Measurements from ENCODE around the gene CDH13. TPM values are rescaled to one million over a fixed set of nuclear protein-coding genes. Genes with fewer than 3 reads are reported as not detected.

The CDH13 gene
- total RNA-seq, 1 experiment from 2014 or later: 2.1 TPM

GRCh38 chr16:83813823-83814658 lies 1187.3 kb downstream of the CDH13 start:
- peak; percentile 40 for DNase-seq (ENCODE audit: low spot score)

GRCh38 chr16:83814659-83814985 lies 1187.9 kb downstream of the CDH13 start:
- CTCF ChIA-PET: no interaction called here
- no TSS peak for BruUV-seq (replicated peaks)

More at GRCh38 chr16:83813823-83814658, 1187.3 kb downstream of the CDH13 start:
- no TSS peak for BruUV-seq (replicated peaks)
- H3K36me3 ChIP-seq (ENCODE audit: insufficient read depth, low read length, poor library complexity, severe bottlenecking): peaks cover 18% of the 10 kb centered on the region
- intact Hi-C loops (cut with micrococcal nuclease; ENCODE audit: unreplicated experiment): no loop called here
- TF ChIP-seq, protein P1, sequence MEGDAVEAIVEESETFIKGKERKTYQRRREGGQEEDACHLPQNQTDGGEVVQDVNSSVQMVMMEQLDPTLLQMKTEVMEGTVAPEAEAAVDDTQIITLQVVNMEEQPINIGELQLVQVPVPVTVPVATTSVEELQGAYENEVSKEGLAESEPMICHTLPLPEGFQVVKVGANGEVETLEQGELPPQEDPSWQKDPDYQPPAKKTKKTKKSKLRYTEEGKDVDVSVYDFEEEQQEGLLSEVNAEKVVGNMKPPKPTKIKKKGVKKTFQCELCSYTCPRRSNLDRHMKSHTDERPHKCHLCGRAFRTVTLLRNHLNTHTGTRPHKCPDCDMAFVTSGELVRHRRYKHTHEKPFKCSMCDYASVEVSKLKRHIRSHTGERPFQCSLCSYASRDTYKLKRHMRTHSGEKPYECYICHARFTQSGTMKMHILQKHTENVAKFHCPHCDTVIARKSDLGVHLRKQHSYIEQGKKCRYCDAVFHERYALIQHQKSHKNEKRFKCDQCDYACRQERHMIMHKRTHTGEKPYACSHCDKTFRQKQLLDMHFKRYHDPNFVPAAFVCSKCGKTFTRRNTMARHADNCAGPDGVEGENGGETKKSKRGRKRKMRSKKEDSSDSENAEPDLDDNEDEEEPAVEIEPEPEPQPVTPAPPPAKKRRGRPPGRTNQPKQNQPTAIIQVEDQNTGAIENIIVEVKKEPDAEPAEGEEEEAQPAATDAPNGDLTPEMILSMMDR (conservative IDR thresholded peaks at IDR 0.05; ENCODE audit: low read depth, low read length): no peak
- no peak for TF ChIP-seq EZH2 (IDR thresholded peaks at IDR 0.05; ENCODE audit: borderline replicate concordance, low read depth, low read length, poor library complexity, severe bottlenecking)
- H3K4me3 ChIP-seq (ENCODE audit: low read depth, low read length, poor library complexity, severe bottlenecking): no peak overlapping the region
- ChIA-PET CTCF (no interaction called here), POLR2A (ENCODE audit: low non-redundant PET) (no interaction called here)
- no peaks in the 10 kb centered on the region for H3K9me3 ChIP-seq (ENCODE audit: low read depth, low read length, poor library complexity, severe bottlenecking)
- no peaks in the 10 kb centered on the region for H3K27me3 ChIP-seq (replicated peaks; ENCODE audit: insufficient read depth, low read depth, low read length, poor library complexity)
- H3K4me1 ChIP-seq (ENCODE audit: insufficient read depth, low read length, poor library complexity, severe bottlenecking): peaks cover 12% of the 10 kb centered on the region
- no peak overlapping the region for H3K27ac ChIP-seq (ENCODE audit: low read depth, low read length, poor library complexity, severe bottlenecking)

DNA sequence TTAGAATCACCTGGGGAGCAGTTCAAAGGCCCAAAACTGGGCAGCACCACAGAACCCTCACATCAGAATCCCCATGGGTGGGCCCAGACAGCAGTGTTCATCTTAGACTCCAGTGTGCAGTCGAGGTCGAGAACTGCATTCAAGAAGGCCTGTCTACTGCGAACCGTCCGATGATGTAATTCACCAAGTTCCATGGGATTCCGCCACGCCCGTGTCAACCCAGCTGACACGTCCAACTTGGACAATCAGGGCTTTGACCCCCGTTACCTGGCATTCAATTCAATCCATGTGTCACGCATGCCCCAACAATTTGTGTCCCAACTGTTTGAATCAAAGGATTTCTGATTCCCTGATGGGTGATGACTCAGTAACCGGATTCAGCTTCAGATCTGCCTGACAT lies 1190.3 kb downstream of the CDH13 start:
- no TSS peak for BruUV-seq (replicated peaks)
- Histone ChIP-seq H3K36me3 (ENCODE audit: insufficient read depth, low read length, poor library complexity, severe bottlenecking) (peaks cover 3% of the 10 kb centered on the region), H3K27me3 (replicated peaks; ENCODE audit: insufficient read depth, low read depth, low read length, poor library complexity) (no peaks in the 10 kb centered on the region), H3K4me3 (ENCODE audit: low read depth, low read length, poor library complexity, severe bottlenecking) (no peak overlapping the region), H3K4me1 (ENCODE audit: insufficient read depth, low read length, poor library complexity, severe bottlenecking) (peaks cover 10% of the 10 kb centered on the region), H3K27ac (ENCODE audit: low read depth, low read length, poor library complexity, severe bottlenecking) (no peak overlapping the region), H3K9me3 (ENCODE audit: low read depth, low read length, poor library complexity, severe bottlenecking) (no peaks in the 10 kb centered on the region)
- no peak for DNase-seq (ENCODE audit: low spot score)
- intact Hi-C loops (cut with micrococcal nuclease; ENCODE audit: unreplicated experiment): no loop called here
- TF ChIP-seq, protein P1 (conservative IDR thresholded peaks at IDR 0.05; ENCODE audit: low read depth, low read length): no peak
- TF ChIP-seq EZH2 (IDR thresholded peaks at IDR 0.05; ENCODE audit: borderline replicate concordance, low read depth, low read length, poor library complexity, severe bottlenecking): no peak
- ChIA-PET POLR2A (ENCODE audit: low non-redundant PET) (no interaction called here), CTCF (no interaction called here)

More at GRCh38 chr16:83814659-83814985, 1187.9 kb downstream of the CDH13 start:
- POLR2A ChIA-PET (ENCODE audit: low non-redundant PET): no interaction called here
- H3K9me3 ChIP-seq (ENCODE audit: low read depth, low read length, poor library complexity, severe bottlenecking): no peaks in the 10 kb centered on the region
- no peak overlapping the region for H3K27ac ChIP-seq (ENCODE audit: low read depth, low read length, poor library complexity, severe bottlenecking)
- H3K36me3 ChIP-seq (ENCODE audit: insufficient read depth, low read length, poor library complexity, severe bottlenecking): peaks cover 16% of the 10 kb centered on the region
- no peak for TF ChIP-seq EZH2 (IDR thresholded peaks at IDR 0.05; ENCODE audit: borderline replicate concordance, low read depth, low read length, poor library complexity, severe bottlenecking)
- TF ChIP-seq, protein P1 (conservative IDR thresholded peaks at IDR 0.05; ENCODE audit: low read depth, low read length): no peak
- no peaks in the 10 kb centered on the region for H3K27me3 ChIP-seq (replicated peaks; ENCODE audit: insufficient read depth, low read depth, low read length, poor library complexity)
- intact Hi-C loops (cut with micrococcal nuclease; ENCODE audit: unreplicated experiment): no loop called here
- no peak for DNase-seq (ENCODE audit: low spot score)
- peaks cover 10% of the 10 kb centered on the region for H3K4me1 ChIP-seq (ENCODE audit: insufficient read depth, low read length, poor library complexity, severe bottlenecking)
- H3K4me3 ChIP-seq (ENCODE audit: low read depth, low read length, poor library complexity, severe bottlenecking): no peak overlapping the region

Data from A673 (cell line).